ENCODE measurements around the gene HID1.

DNA sequence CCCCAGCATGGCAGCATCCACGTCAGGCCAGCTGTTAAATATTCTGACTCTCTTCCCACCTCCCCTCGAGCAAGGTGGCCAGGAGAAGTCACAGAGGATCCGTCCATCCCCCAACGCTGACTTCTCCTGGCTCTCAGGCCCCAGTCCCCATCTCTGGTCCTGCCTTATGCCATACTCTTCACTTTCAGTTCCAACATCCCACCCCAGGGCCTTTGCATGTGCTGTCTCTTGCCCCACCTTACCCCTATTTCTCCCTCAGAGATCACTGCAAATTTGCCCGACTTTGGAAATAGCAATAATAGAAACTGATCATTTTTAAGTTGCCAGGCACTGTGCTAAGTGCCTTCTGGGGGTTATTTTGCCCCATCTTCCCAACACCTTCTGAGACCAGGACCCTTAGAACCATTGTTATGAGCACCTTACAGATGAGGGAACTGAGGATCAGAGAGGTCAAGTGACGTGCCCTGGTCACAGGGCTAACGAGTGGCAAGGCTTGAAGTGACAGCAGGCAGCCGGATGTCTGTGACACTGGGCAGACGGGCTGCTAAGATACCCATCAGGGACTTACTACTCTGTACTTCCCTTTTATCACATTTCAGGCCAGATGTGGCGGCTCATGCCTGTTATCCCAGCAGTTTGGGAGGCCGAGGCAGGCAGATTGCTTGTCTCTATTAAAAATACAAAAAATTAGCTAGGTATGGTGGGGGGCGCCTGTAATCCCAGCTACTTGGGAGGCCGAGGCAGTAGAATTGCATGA, 17.7 kb downstream of the HID1 start:
- TF ChIP-seq POLR2A (IDR thresholded peaks at IDR 0.05; ENCODE audit: low read depth, low read length), result no peak
- TF ChIP-seq, protein P1, sequence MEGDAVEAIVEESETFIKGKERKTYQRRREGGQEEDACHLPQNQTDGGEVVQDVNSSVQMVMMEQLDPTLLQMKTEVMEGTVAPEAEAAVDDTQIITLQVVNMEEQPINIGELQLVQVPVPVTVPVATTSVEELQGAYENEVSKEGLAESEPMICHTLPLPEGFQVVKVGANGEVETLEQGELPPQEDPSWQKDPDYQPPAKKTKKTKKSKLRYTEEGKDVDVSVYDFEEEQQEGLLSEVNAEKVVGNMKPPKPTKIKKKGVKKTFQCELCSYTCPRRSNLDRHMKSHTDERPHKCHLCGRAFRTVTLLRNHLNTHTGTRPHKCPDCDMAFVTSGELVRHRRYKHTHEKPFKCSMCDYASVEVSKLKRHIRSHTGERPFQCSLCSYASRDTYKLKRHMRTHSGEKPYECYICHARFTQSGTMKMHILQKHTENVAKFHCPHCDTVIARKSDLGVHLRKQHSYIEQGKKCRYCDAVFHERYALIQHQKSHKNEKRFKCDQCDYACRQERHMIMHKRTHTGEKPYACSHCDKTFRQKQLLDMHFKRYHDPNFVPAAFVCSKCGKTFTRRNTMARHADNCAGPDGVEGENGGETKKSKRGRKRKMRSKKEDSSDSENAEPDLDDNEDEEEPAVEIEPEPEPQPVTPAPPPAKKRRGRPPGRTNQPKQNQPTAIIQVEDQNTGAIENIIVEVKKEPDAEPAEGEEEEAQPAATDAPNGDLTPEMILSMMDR (conservative IDR thresholded peaks at IDR 0.05; ENCODE audit: low read depth, low read length), result no peak
- no peak for TF ChIP-seq MXI1 (IDR thresholded peaks at IDR 0.05; ENCODE audit: borderline replicate concordance, low read depth, low read length)
- no peak for TF ChIP-seq NFE2L2 (IDR thresholded peaks at IDR 0.05; ENCODE audit: low read depth, low read length)
